GM23338 (cell line): Measurements from ENCODE around the gene RIPK1.

Experiments used
- CREB1 ChIP-seq: fragments of 250-450 bp; sonication (Bioruptor Pico); IDR thresholded peaks from 2 replicates; pipeline ENCODE4 v1.5.0; 2020; ENCODE audit warnings: low read depth, mild to moderate bottlenecking, moderate library complexity
- CTCF ChIP-seq, 2 experiments: fragments of 200-600 bp in 1 of 2; sonication (generic) in 1 of 2; conservative IDR thresholded peaks; 2 replicates each; pipeline versions ENCODE4 v1.5.1 to v1.6.1; 2016 to 2017; ENCODE audit warnings: antibody characterized with exemption in 2 of 2, low read depth in 2 of 2, mild to moderate bottlenecking in 2 of 2, moderate library complexity in 1 of 2
- EZH2phosphoT487 ChIP-seq: fragments of 200-600 bp; sonication (generic); IDR thresholded peaks from one replicate; pipeline ENCODE4 v1.8.1; 2018; ENCODE audit warnings: antibody characterized with exemption; ENCODE audit not compliant: unreplicated experiment
- POLR2AphosphoS5 ChIP-seq: IDR thresholded peaks from 2 replicates; pipeline ENCODE4 v1.6.1; 2016; ENCODE audit warnings: antibody characterized with exemption, low read depth

GRCh38 chr6:3108746-3109414, 40.6 kb downstream of the RIPK1 start:
- TF ChIP-seq CTCF (conservative IDR thresholded peaks at IDR 0.05; ENCODE audit: low read depth in 2 of 2) (no peak), CREB1 (CRISPR knock-in tag) (no peak), EZH2phosphoT487 (no peak), POLR2AphosphoS5 (no peak)
